GM23338 (cell line): Measurements from ENCODE around the gene KREMEN2. TPM values are rescaled to one million over a fixed set of nuclear protein-coding genes. Genes with fewer than 3 reads are reported as not detected.

ENCODE experiments used
- ATAC-seq: fragments of 200-7000 bp; cut with Tn5 transposase; 3 replicates; pipeline ENCODE4 v1.9.1; 2020
- DNase-seq: peaks from one replicate; pipeline ENCODE4 v3.0.0-alpha.2; 2015; ENCODE audit warnings: low spot score
- H2AFZ ChIP-seq: fragments of 200-600 bp; sonication (generic); 2 replicates; pipeline ENCODE4 v1.8.0; 2016; ENCODE audit warnings: antibody characterized with exemption, mild to moderate bottlenecking, moderate library complexity
- H3F3A ChIP-seq: fragments of 200-600 bp; sonication (generic); replicated peaks from 2 replicates; pipeline ENCODE4 v1.8.0; 2017; ENCODE audit warnings: antibody characterized with exemption, mixed run types, low read depth
- H3K27ac ChIP-seq: fragments of 200-600 bp; sonication (generic); 2 replicates; pipeline ENCODE4 v1.6.1; 2016; ENCODE audit warnings: low read depth
- H3K27me3 ChIP-seq: fragments of 200-600 bp; sonication (generic); 2 replicates; pipeline ENCODE4 v1.8.0; 2016; ENCODE audit warnings: mild to moderate bottlenecking, mixed run types, moderate library complexity; ENCODE audit not compliant: insufficient read depth
- H3K36me3 ChIP-seq: fragments of 200-600 bp; sonication (generic); 2 replicates; pipeline ENCODE4 v1.8.0; 2016; ENCODE audit warnings: mild to moderate bottlenecking; ENCODE audit not compliant: insufficient read depth
- H3K4me1 ChIP-seq: fragments of 200-600 bp; sonication (generic); 2 replicates; pipeline ENCODE4 v1.8.0; 2016; ENCODE audit warnings: mild to moderate bottlenecking, moderate library complexity; ENCODE audit not compliant: insufficient read depth
- H3K4me2 ChIP-seq: fragments of 200-600 bp; sonication (generic); 2 replicates; pipeline ENCODE4 v1.7.1; 2017; ENCODE audit warnings: mixed run types
- H3K4me3 ChIP-seq: fragments of 200-600 bp; sonication (generic); 2 replicates; pipeline ENCODE4 v1.6.1; 2016; ENCODE audit warnings: mixed run types
- H3K79me2 ChIP-seq: fragments of 200-600 bp; sonication (generic); replicated peaks from 2 replicates; pipeline ENCODE4 v1.8.0; 2017; ENCODE audit warnings: mild to moderate bottlenecking; ENCODE audit not compliant: insufficient read depth
- H3K9me2 ChIP-seq: fragments of 200-600 bp; sonication (generic); 2 replicates; pipeline ENCODE4 v1.8.0; 2017; ENCODE audit not compliant: insufficient read depth
- H4K20me1 ChIP-seq: fragments of 200-600 bp; sonication (generic); replicated peaks from 2 replicates; pipeline ENCODE4 v1.8.0; 2017; ENCODE audit warnings: mild to moderate bottlenecking; ENCODE audit not compliant: insufficient read depth
- H3K27ac Mint-ChIP-seq: 2 replicates; pipeline ENCODE4 v1.8.0; 2020; ENCODE audit warnings: inconsistent platforms, mild to moderate bottlenecking, moderate library complexity, mixed read lengths
- H3K27me3 Mint-ChIP-seq: 3 replicates; pipeline ENCODE4 v1.8.0; 2022; ENCODE audit warnings: low read depth, mild to moderate bottlenecking, moderate library complexity, mixed read lengths, inconsistent platforms; ENCODE audit not compliant: insufficient read depth, poor library complexity
- H3K36me3 Mint-ChIP-seq: 3 replicates; pipeline ENCODE4 v1.8.0; 2021; ENCODE audit warnings: low read depth, mild to moderate bottlenecking, inconsistent platforms, moderate library complexity, mixed read lengths
- H3K4me1 Mint-ChIP-seq: 3 replicates; pipeline ENCODE4 v1.8.0; 2020; ENCODE audit warnings: mild to moderate bottlenecking, inconsistent platforms, mixed read lengths
- H3K4me3 Mint-ChIP-seq: 3 replicates; pipeline ENCODE4 v1.8.0; 2021; ENCODE audit warnings: moderate library complexity, mild to moderate bottlenecking, inconsistent platforms, mixed read lengths
- H3K9me3 Mint-ChIP-seq: 3 replicates; pipeline ENCODE4 v1.8.0; 2020; ENCODE audit warnings: moderate library complexity, mild to moderate bottlenecking, inconsistent platforms, mixed read lengths
- CTCF ChIP-seq, 2 experiments: fragments of 200-600 bp in 1 of 2; sonication (generic) in 1 of 2; conservative IDR thresholded peaks; 2 replicates each; pipeline versions ENCODE4 v1.5.1 to v1.6.1; 2016 to 2017; ENCODE audit warnings: antibody characterized with exemption in 2 of 2, low read depth in 2 of 2, mild to moderate bottlenecking in 2 of 2, moderate library complexity in 1 of 2
- EZH2 ChIP-seq: fragments of 200-600 bp; sonication (generic); IDR thresholded peaks from one replicate; pipeline ENCODE4 v1.8.0; 2017; ENCODE audit warnings: antibody characterized with exemption, mild to moderate bottlenecking, low read depth; ENCODE audit not compliant: unreplicated experiment
- EZH2phosphoT487 ChIP-seq: fragments of 200-600 bp; sonication (generic); IDR thresholded peaks from one replicate; pipeline ENCODE4 v1.8.1; 2018; ENCODE audit warnings: antibody characterized with exemption; ENCODE audit not compliant: unreplicated experiment
- NANOG ChIP-seq: IDR thresholded peaks from 2 replicates; pipeline ENCODE4 v1.6.1; 2016; ENCODE audit warnings: antibody characterized with exemption, borderline replicate concordance
- STAT1 ChIP-seq: IDR thresholded peaks from one replicate; pipeline ENCODE4 v1.6.1; 2016; ENCODE audit warnings: antibody characterized with exemption; ENCODE audit not compliant: unreplicated experiment
- ZNF462 ChIP-seq: fragments of 250-450 bp; sonication (Bioruptor Pico); IDR thresholded peaks from 2 replicates; pipeline ENCODE4 v1.5.0; 2020; ENCODE audit warnings: mild to moderate bottlenecking, moderate library complexity
- polyA plus RNA-seq: library from polyadenylated mRNA; unstranded; fragments of >200 nt; fragmentation: Nextera tagmentation; extraction: Ambion mirVana; gene quantifications from 2 replicates; pipeline ENCODE4 v1.2.1, GENCODE V29; 2016
- total RNA-seq: library from RNA; depleted of rRNA; stranded (reverse); fragments of >200 nt; shearing (Covaris generic); gene quantifications from 2 replicates; pipeline ENCODE4 v1.2.3, GENCODE V29; 2014
- TF ChIP-seq, protein P1 (sequence below): IDR thresholded peaks from 2 replicates; pipeline ENCODE4 v1.6.1; 2016; ENCODE audit warnings: antibody characterized with exemption
- TF ChIP-seq, protein P2 (sequence below): IDR thresholded peaks from one replicate; pipeline ENCODE4 v1.6.1; 2018; ENCODE audit warnings: antibody characterized with exemption; ENCODE audit not compliant: unreplicated experiment

Gene KREMEN2
- total and polyA plus RNA-seq, 2 experiments from 2014 or later: 4.9 to 16.1 TPM

GRCh38 chr16:2933701-2934100, 30.4 kb upstream of the KREMEN2 start:
- H3K27me3 Mint-ChIP-seq: peaks cover 6% of the 10 kb centered on the region
- no peak for DNase-seq
- no peaks in the 10 kb centered on the region for H3K9me3 Mint-ChIP-seq
- no peaks in the 10 kb centered on the region for H3K36me3 ChIP-seq
- no peaks in the 10 kb centered on the region for H3F3A ChIP-seq
- H3K27ac Mint-ChIP-seq: no peak overlapping the region
- no peaks in the 10 kb centered on the region; the same call in 1 of the 2 replicates for H4K20me1 ChIP-seq
- no peaks in the 10 kb centered on the region for H3K79me2 ChIP-seq
- H3K9me2 ChIP-seq: no peaks in the 10 kb centered on the region
- H3K36me3 Mint-ChIP-seq: peaks cover 13% of the 10 kb centered on the region; the same call in 2 of the 3 replicates
- H3K27ac ChIP-seq: no peak overlapping the region
- H3K4me2 ChIP-seq: no peak overlapping the region
- no peak overlapping the region for H2AFZ ChIP-seq
- H3K27me3 ChIP-seq: no peaks in the 10 kb centered on the region
- no peak for ATAC-seq
- H3K4me3 Mint-ChIP-seq: no peak overlapping the region
- no peaks in the 10 kb centered on the region for H3K4me1 ChIP-seq
- no peak for TF ChIP-seq EZH2
- TF ChIP-seq ZNF462 (CRISPR knock-in tag): no peak
- no peak for TF ChIP-seq NANOG
- TF ChIP-seq EZH2phosphoT487: no peak
- TF ChIP-seq, protein P1, sequence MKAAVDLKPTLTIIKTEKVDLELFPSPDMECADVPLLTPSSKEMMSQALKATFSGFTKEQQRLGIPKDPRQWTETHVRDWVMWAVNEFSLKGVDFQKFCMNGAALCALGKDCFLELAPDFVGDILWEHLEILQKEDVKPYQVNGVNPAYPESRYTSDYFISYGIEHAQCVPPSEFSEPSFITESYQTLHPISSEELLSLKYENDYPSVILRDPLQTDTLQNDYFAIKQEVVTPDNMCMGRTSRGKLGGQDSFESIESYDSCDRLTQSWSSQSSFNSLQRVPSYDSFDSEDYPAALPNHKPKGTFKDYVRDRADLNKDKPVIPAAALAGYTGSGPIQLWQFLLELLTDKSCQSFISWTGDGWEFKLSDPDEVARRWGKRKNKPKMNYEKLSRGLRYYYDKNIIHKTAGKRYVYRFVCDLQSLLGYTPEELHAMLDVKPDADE: no peak
- TF ChIP-seq CTCF (conservative IDR thresholded peaks at IDR 0.05; ENCODE audit: low read depth in 2 of 2): no peak
- TF ChIP-seq STAT1: no peak
- TF ChIP-seq, protein P2, sequence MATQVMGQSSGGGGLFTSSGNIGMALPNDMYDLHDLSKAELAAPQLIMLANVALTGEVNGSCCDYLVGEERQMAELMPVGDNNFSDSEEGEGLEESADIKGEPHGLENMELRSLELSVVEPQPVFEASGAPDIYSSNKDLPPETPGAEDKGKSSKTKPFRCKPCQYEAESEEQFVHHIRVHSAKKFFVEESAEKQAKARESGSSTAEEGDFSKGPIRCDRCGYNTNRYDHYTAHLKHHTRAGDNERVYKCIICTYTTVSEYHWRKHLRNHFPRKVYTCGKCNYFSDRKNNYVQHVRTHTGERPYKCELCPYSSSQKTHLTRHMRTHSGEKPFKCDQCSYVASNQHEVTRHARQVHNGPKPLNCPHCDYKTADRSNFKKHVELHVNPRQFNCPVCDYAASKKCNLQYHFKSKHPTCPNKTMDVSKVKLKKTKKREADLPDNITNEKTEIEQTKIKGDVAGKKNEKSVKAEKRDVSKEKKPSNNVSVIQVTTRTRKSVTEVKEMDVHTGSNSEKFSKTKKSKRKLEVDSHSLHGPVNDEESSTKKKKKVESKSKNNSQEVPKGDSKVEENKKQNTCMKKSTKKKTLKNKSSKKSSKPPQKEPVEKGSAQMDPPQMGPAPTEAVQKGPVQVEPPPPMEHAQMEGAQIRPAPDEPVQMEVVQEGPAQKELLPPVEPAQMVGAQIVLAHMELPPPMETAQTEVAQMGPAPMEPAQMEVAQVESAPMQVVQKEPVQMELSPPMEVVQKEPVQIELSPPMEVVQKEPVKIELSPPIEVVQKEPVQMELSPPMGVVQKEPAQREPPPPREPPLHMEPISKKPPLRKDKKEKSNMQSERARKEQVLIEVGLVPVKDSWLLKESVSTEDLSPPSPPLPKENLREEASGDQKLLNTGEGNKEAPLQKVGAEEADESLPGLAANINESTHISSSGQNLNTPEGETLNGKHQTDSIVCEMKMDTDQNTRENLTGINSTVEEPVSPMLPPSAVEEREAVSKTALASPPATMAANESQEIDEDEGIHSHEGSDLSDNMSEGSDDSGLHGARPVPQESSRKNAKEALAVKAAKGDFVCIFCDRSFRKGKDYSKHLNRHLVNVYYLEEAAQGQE: no peak
- no peak overlapping the region for H3K4me3 ChIP-seq
- H3K4me1 Mint-ChIP-seq: peaks cover 7% of the 10 kb centered on the region
